Caco-2 (cell line): Measurements from ENCODE around the gene STK40. TPM values are rescaled to one million over a fixed set of nuclear protein-coding genes. Genes with fewer than 3 reads are reported as not detected.

Experiments
- BruUV-seq: library from RNA; stranded (reverse); fragments of 400-500 nt; replicated peaks from 2 replicates; lab custom pipeline; 2021; lab: Mats Ljungman, UMichigan
- CTCF ChIA-PET: fragments of 300-600 bp; sonication (Branson Sonifier 250); formaldehyde crosslinking; loops from one replicate; lab custom pipeline; 2022; ENCODE audit warnings: antibody characterized with exemption; lab: Charles Lee
- POLR2A ChIA-PET: fragments of 300-600 bp; sonication (Branson Sonifier 250); formaldehyde crosslinking; loops from one replicate; lab custom pipeline; 2022; ENCODE audit warnings: antibody characterized with exemption; lab: Charles Lee
- DNase-seq, 2 experiments: peaks; one replicate each; pipeline versions ENCODE4 v3.0.0 to v3.0.0-alpha.2; 2020 to 2022
- H3K27me3 ChIP-seq: replicated peaks from 2 replicates; pipeline ENCODE4 v1.6.0; 2011; ENCODE audit warnings: low read length; ENCODE audit not compliant: control insufficient read depth, insufficient read depth
- H3K36me3 ChIP-seq: 2 replicates; pipeline ENCODE4 v1.5.1; 2011; ENCODE audit warnings: low read length; ENCODE audit not compliant: control insufficient read depth, insufficient read depth
- H3K4me1 ChIP-seq: fragments of 250-450 bp; sonication (Bioruptor Pico); 2 replicates; pipeline ENCODE4 v1.5.1; 2020; ENCODE audit warnings: mild to moderate bottlenecking
- H3K4me3 ChIP-seq: 2 replicates; pipeline ENCODE4 v1.5.1; 2011; ENCODE audit warnings: low read depth, mild to moderate bottlenecking, control low read depth, low read length
- H3K9me3 ChIP-seq: fragments of 250-450 bp; sonication (Bioruptor Pico); 2 replicates; pipeline ENCODE4 v1.5.1; 2020; ENCODE audit warnings: mild to moderate bottlenecking, moderate library complexity
- H3K27ac Mint-ChIP-seq: one replicate; pipeline ENCODE4 v1.8.0; 2022; ENCODE audit warnings: mixed read lengths; ENCODE audit not compliant: unreplicated experiment
- H3K27me3 Mint-ChIP-seq: one replicate; pipeline ENCODE4 v1.8.0; 2022; ENCODE audit warnings: mixed read lengths; ENCODE audit not compliant: insufficient read depth, unreplicated experiment
- H3K36me3 Mint-ChIP-seq: one replicate; pipeline ENCODE4 v1.8.0; 2022; ENCODE audit warnings: mild to moderate bottlenecking, mixed read lengths; ENCODE audit not compliant: insufficient read depth, unreplicated experiment
- H3K4me1 Mint-ChIP-seq: one replicate; pipeline ENCODE4 v1.8.0; 2022; ENCODE audit warnings: low read depth, mixed read lengths; ENCODE audit not compliant: unreplicated experiment
- H3K4me3 Mint-ChIP-seq: one replicate; pipeline ENCODE4 v1.8.0; 2022; ENCODE audit warnings: mild to moderate bottlenecking, moderate library complexity, mixed read lengths; ENCODE audit not compliant: unreplicated experiment
- H3K9me3 Mint-ChIP-seq: one replicate; pipeline ENCODE4 v1.8.0; 2022; ENCODE audit warnings: mixed read lengths; ENCODE audit not compliant: unreplicated experiment
- CTCF ChIP-seq, 2 experiments: fragments of 200-600 bp in 1 of 2; IDR thresholded peaks; 1 replicate in 1 of 2; 2 replicates in 1 of 2; pipeline versions ENCODE4 v1.5.1 to v1.8.0; 2011 to 2022; ENCODE audit warnings: antibody characterized with exemption in 1 of 2, control low read depth in 1 of 2, inconsistent platforms in 1 of 2, low read depth in 1 of 2, low read length in 1 of 2, mild to moderate bottlenecking in 1 of 2, moderate library complexity in 1 of 2; ENCODE audit not compliant: insufficient read depth in 1 of 2, severe bottlenecking in 1 of 2, unreplicated experiment in 1 of 2
- intact Hi-C: fragments of 100-400 bp; cut with micrococcal nuclease; formaldehyde crosslinking; loops from one replicate; pipeline ENCODE4 v1.10.0; 2022; ENCODE audit not compliant: unreplicated experiment
- total RNA-seq: library from RNA; stranded (reverse); gene quantifications from 2 replicates; pipeline ENCODE4 v1.2.3, GENCODE V29; 2022

The STK40 gene
- total RNA-seq, 1 experiment from 2014 or later: 29.7 TPM

GRCh38 chr1:36321119-36321951, 64.4 kb downstream of the STK40 start:
- peaks cover 6% of the 10 kb centered on the region for H3K36me3 Mint-ChIP-seq
- no TSS peak for BruUV-seq
- peak overlapping the region; percentile 52 for H3K4me3 Mint-ChIP-seq
- TF ChIP-seq CTCF (IDR thresholded peaks at IDR 0.05; ENCODE audit: insufficient read depth in 1 of 2, low read depth in 1 of 2, low read length in 1 of 2, severe bottlenecking in 1 of 2, unreplicated experiment in 1 of 2): no peak
- H3K4me1 ChIP-seq: peaks cover 6% of the 10 kb centered on the region; the same call in 1 of the 2 replicates
- POLR2A ChIA-PET: no interaction called here
- H3K27ac Mint-ChIP-seq: no peak overlapping the region
- no peaks in the 10 kb centered on the region for H3K27me3 Mint-ChIP-seq
- intact Hi-C loops: no loop called here
- no peak overlapping the region for H3K4me3 ChIP-seq
- H3K9me3 Mint-ChIP-seq: no peaks in the 10 kb centered on the region
- no peak for DNase-seq
- no peaks in the 10 kb centered on the region for H3K9me3 ChIP-seq
- no peaks in the 10 kb centered on the region for H3K4me1 Mint-ChIP-seq
- CTCF ChIA-PET: no interaction called here
- no peaks in the 10 kb centered on the region for H3K27me3 ChIP-seq
- no peaks in the 10 kb centered on the region for H3K36me3 ChIP-seq

DNA sequence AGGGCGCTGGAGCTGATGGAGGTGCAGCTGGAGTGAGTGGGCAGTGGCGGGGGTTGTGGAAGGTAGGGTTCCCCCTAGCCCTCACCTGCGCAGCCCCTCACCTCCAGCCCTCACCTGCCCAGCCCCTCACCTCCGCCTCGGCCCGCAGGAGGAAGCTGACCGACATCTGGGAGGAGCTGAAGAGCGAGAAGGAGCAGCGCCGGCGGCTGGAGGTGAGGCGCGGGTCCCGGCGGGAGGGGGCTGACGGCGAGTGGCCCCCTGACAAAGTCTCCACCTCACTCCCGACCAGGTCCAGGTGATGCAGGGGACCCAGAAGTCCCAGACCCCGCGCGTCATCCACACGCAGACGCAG, 65.0 kb downstream of the STK40 start:
- Histone ChIP-seq H3K9me3 (no peaks in the 10 kb centered on the region), H3K4me1 (peaks cover 6% of the 10 kb centered on the region; the same call in 1 of the 2 replicates), H3K36me3 (no peaks in the 10 kb centered on the region), H3K4me3 (no peak overlapping the region), H3K27me3 (no peaks in the 10 kb centered on the region)
- no peaks in the 10 kb centered on the region for H3K9me3 Mint-ChIP-seq
- intact Hi-C loops: no loop called here
- H3K4me1 Mint-ChIP-seq: no peaks in the 10 kb centered on the region
- H3K27me3 Mint-ChIP-seq: no peaks in the 10 kb centered on the region
- H3K36me3 Mint-ChIP-seq: peaks cover 6% of the 10 kb centered on the region
- DNase-seq: no peak
- CTCF ChIA-PET: no interaction called here
- peak overlapping the region; percentile 48 for H3K27ac Mint-ChIP-seq
- POLR2A ChIA-PET: no interaction called here
- H3K4me3 Mint-ChIP-seq: peak overlapping the region; percentile 30
- BruUV-seq: no TSS peak
- no peak for TF ChIP-seq CTCF (IDR thresholded peaks at IDR 0.05; ENCODE audit: insufficient read depth in 1 of 2, low read depth in 1 of 2, low read length in 1 of 2, severe bottlenecking in 1 of 2, unreplicated experiment in 1 of 2)

DNA sequence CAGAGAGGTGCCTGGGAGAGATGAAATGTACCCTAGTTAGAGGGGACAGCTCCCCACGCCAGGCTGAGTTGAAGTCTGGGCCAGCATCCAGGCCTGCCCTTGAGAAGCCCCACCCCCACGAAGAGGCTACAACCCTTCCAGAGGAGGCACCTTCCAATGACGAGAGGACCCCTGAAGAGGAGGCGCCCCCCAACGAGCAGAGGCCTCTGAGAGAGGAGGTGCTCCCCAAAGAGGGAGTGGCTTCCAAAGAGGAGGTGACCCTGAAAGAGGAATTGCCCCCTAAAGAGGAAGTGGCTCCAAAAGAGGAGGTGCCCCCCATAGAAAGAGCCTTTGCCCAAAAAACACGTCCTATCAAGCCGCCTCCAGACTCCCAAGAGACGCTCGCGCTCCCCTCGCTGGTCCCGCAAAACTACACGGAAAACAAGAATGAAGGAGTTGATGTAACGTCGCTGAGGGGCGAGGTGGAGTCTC, 65.4 kb downstream of the STK40 start:
- intact Hi-C loops: no loop called here
- Histone ChIP-seq H3K36me3 (no peaks in the 10 kb centered on the region), H3K9me3 (no peaks in the 10 kb centered on the region), H3K4me3 (no peak overlapping the region), H3K4me1 (peaks cover 6% of the 10 kb centered on the region; the same call in 1 of the 2 replicates), H3K27me3 (no peaks in the 10 kb centered on the region)
- no peaks in the 10 kb centered on the region for H3K4me1 Mint-ChIP-seq
- H3K27ac Mint-ChIP-seq: peak overlapping the region; percentile 48
- ChIA-PET POLR2A (interaction anchor here (0.7 kb wide), 1 partner anchor 14 kb away, joined by 3 read pairs; the partner anchor contains the start of gene SH3D21), CTCF (no interaction called here)
- no peak for DNase-seq
- no TSS peak for BruUV-seq
- no peak for TF ChIP-seq CTCF (IDR thresholded peaks at IDR 0.05; ENCODE audit: insufficient read depth in 1 of 2, low read depth in 1 of 2, low read length in 1 of 2, severe bottlenecking in 1 of 2, unreplicated experiment in 1 of 2)
- peak overlapping the region; percentile 30 for H3K4me3 Mint-ChIP-seq
- no peaks in the 10 kb centered on the region for H3K27me3 Mint-ChIP-seq
- peaks cover 6% of the 10 kb centered on the region for H3K36me3 Mint-ChIP-seq
- H3K9me3 Mint-ChIP-seq: no peaks in the 10 kb centered on the region
